ENCODE measurements around the gene ABHD10. TPM values are rescaled to one million over a fixed set of nuclear protein-coding genes. Genes with fewer than 3 reads are reported as not detected.

The ABHD10 gene
- total RNA-seq, 1 donor from 2014 or later = 22.6 TPM

DNA sequence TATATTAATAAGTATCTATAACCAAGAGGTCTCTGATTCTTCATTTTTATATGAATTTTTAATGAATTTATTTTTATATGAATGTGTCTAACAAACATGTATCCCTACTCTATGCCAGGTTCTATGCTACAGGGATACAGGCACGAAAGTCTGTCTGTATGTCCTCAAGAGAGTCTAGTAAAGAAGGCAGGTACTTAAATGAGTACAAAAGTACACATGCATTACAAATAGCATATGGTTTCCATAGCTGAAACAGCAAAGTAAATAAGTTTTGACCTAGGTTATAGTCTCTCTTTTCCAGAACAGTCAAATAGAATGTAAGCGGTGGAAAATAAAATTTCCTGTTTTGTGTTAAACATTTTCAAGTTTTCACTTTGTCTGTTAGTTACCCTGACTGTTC, 13.3 kb upstream of the ABHD10 start:
- FAIRE-seq (no peak), DNase-seq (ENCODE audit: low read depth) (no peak)
- TF ChIP-seq, protein P1, sequence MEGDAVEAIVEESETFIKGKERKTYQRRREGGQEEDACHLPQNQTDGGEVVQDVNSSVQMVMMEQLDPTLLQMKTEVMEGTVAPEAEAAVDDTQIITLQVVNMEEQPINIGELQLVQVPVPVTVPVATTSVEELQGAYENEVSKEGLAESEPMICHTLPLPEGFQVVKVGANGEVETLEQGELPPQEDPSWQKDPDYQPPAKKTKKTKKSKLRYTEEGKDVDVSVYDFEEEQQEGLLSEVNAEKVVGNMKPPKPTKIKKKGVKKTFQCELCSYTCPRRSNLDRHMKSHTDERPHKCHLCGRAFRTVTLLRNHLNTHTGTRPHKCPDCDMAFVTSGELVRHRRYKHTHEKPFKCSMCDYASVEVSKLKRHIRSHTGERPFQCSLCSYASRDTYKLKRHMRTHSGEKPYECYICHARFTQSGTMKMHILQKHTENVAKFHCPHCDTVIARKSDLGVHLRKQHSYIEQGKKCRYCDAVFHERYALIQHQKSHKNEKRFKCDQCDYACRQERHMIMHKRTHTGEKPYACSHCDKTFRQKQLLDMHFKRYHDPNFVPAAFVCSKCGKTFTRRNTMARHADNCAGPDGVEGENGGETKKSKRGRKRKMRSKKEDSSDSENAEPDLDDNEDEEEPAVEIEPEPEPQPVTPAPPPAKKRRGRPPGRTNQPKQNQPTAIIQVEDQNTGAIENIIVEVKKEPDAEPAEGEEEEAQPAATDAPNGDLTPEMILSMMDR (IDR thresholded peaks at IDR 0.05; ENCODE audit: insufficient read depth, low read length, severe bottlenecking) = no peak
- no peaks in the 10 kb centered on the region for H3K27me3 ChIP-seq (ENCODE audit: control insufficient read depth, insufficient read depth, low read length)
- no peak overlapping the region for H3K4me3 ChIP-seq (ENCODE audit: low read depth, low read length)
- H3K36me3 ChIP-seq (ENCODE audit: control insufficient read depth, insufficient read depth, low read length) = peaks cover 8% of the 10 kb centered on the region

DNA sequence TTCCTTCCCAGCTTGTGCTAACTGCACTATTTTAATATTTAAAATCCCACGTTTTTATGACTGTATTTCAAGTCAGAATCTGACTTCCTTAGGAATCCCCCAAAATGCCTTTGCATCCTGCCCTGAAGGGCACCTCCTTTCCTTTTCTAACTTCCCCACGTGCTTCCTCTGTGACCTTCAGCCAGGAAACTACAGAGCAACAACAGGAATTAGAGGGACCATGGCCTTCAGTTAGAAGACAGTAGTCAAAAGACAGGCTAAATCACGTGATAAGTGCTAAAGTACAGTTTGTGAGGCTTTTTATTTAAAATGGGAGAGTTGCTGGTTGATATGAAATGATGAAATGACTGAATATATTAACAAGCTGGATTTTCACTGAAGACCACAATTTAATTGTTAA, 11.8 kb upstream of the ABHD10 start:
- Histone ChIP-seq H3K27me3 (ENCODE audit: control insufficient read depth, insufficient read depth, low read length) (no peaks in the 10 kb centered on the region), H3K36me3 (ENCODE audit: control insufficient read depth, insufficient read depth, low read length) (peaks cover 9% of the 10 kb centered on the region), H3K4me3 (ENCODE audit: low read depth, low read length) (no peak overlapping the region)
- no peak for DNase-seq (ENCODE audit: low read depth)
- TF ChIP-seq, protein P1 (IDR thresholded peaks at IDR 0.05; ENCODE audit: insufficient read depth, low read length, severe bottlenecking) = no peak
- FAIRE-seq = no peak

DNA sequence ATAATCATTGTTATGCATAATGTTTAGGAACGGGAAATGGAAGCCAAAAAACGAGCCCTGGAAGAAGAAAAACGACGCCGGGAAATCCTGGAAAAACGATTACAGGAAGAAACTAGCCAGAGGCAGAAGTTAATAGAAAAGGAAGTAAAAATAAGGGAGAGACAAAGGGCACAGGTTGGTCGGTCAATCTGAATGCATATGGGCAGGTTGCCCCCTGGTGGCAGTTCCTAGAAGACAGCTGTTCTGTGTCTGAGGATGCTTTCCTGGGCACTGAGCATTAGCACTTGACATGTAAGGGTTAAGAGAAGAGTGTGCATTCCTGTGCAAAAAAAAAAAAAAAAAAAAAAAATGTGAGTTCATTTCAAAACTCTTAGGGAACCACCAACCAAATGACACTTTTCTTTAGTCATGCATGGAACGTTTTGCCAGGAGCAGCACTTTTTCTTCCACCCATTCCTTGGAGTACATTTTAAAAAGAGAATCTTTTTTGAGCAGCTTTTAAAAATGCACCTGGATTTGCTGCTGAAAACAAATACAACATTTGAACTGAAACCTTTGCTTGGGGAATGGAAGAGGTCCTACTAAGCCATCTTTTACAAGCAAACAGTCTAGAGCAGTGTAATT, 11.1 kb upstream of the ABHD10 start:
- Histone ChIP-seq H3K27me3 (ENCODE audit: control insufficient read depth, insufficient read depth, low read length) (no peaks in the 10 kb centered on the region), H3K4me3 (ENCODE audit: low read depth, low read length) (no peak overlapping the region), H3K36me3 (ENCODE audit: control insufficient read depth, insufficient read depth, low read length) (peaks cover 7% of the 10 kb centered on the region)
- DNase-seq (ENCODE audit: low read depth) = peak; percentile 58
- TF ChIP-seq, protein P1 (IDR thresholded peaks at IDR 0.05; ENCODE audit: insufficient read depth, low read length, severe bottlenecking) = peak; percentile 90
- no peak for FAIRE-seq

DNA sequence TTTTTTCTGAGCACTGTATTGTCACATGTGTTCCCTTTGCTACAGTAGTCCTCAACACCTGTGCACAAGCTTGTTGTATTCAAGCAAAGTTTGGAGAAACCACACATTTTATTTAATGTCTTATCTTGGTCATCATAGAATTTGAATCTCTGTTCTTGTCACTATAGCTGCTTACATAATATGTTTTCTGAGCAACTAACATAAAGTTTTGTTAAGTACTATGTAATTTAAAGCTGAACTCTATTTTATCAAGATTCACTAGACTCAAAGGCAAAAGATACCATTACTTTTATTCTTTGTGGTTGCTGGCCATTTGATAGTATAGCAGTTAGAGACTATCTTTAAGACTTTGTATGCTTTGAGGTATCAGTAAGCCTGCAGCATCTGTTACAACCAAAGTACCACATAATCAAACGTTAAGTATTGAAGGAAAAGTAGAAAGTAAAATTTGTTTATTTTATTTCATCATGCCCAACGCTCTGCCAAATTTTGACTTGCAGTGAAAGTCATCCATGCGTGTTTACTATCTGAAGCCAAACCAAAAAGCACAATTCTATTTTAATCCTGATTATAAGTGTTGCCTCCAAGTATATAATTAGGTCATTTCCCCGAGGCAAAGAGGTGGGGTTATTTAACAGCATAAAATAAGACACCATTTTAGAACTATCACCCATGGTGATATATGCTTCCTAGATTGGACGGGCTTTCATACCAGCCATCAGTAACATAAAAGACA, 10.3 kb upstream of the ABHD10 start:
- H3K4me3 ChIP-seq (ENCODE audit: low read depth, low read length) = no peak overlapping the region
- TF ChIP-seq, protein P1 (IDR thresholded peaks at IDR 0.05; ENCODE audit: insufficient read depth, low read length, severe bottlenecking) = no peak
- no peak for DNase-seq (ENCODE audit: low read depth)
- no peaks in the 10 kb centered on the region for H3K27me3 ChIP-seq (ENCODE audit: control insufficient read depth, insufficient read depth, low read length)
- peaks cover 8% of the 10 kb centered on the region for H3K36me3 ChIP-seq (ENCODE audit: control insufficient read depth, insufficient read depth, low read length)
- no peak for FAIRE-seq

DNA sequence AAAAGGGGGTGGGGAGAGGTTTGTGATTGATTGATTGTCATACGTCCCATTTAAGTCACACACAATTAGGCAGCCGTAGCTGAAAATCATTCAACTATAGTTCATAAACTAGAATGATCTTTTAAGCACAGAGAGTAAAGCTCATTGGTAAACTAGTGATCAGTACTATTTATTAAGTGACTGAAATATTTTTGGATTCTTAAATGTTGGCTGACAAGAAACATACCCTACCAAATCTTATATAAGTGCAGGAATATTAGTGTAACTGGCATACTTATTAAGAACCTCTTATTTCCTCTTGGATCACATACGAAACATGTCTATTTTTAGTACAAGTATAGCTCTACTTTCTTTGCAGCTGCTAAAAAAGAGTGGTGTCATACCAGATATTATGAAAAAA, 8.4 kb upstream of the ABHD10 start:
- TF ChIP-seq, protein P1 (IDR thresholded peaks at IDR 0.05; ENCODE audit: insufficient read depth, low read length, severe bottlenecking) = no peak
- Histone ChIP-seq H3K27me3 (ENCODE audit: control insufficient read depth, insufficient read depth, low read length) (no peaks in the 10 kb centered on the region), H3K36me3 (ENCODE audit: control insufficient read depth, insufficient read depth, low read length) (peaks cover 7% of the 10 kb centered on the region), H3K4me3 (ENCODE audit: low read depth, low read length) (no peak overlapping the region)
- FAIRE-seq = no peak
- DNase-seq (ENCODE audit: low read depth) = no peak

Data from bronchial epithelial cell (primary cell).